ENCODE results near the gene GRIN2C. TPM values are rescaled to one million over a fixed set of nuclear protein-coding genes. Genes with fewer than 3 reads are reported as not detected.

The GRIN2C gene
- total and polyA plus RNA-seq, 9 of the 15 experiments (the other 6 are each of a cell fraction or from before 2014, with no cell fraction given): under 0.01 to 0.33 (median 0.10) TPM; not detected in 2

GRCh38 chr17:74892974-74893911 is 33.6 kb upstream of the GRIN2C start, which contains the start of gene FADS6:
TSS of gene FADS6 (minus strand) at chr17:74893633. CDS start at chr17:74893595, 38 bp downstream.
- Histone ChIP-seq H3K9me1 (ENCODE audit: control insufficient read depth, insufficient read depth, low read length) (no peaks in the 10 kb centered on the region), H3K79me2 (ENCODE audit: control insufficient read depth, insufficient read depth, low read length) (no peaks in the 10 kb centered on the region), H3K4me1 (replicated peaks in 1 of 2; ENCODE audit: control insufficient read depth in 2 of 2, insufficient read depth in 2 of 2, low read length in 2 of 2) (peaks cover 0 to 22% of the 10 kb centered on the region in 2 experiments; a peak in 2 of 5 replicates), H3K9me3 (replicated peaks; ENCODE audit: control insufficient read depth, insufficient read depth, low read depth, low read length) (no peaks in the 10 kb centered on the region), H3K27me3 (ENCODE audit: control insufficient read depth in 2 of 2, insufficient read depth in 2 of 2, low read length in 2 of 2) (peaks cover 22 to 49% of the 10 kb centered on the region in 2 experiments; a peak in 4 of 5 replicates), H2AFZ (ENCODE audit: low read depth, low read length) (0 out of 2 replicates have a peak within 1 kb of the TSS, but pooled peaks have one; percentile 38), H3K27ac (ENCODE audit: extremely low read depth, low read depth, low read length) (no peak within 1 kb of the TSS), H3K4me2 (ENCODE audit: insufficient read depth, low read length) (peak within 1 kb of the TSS; percentile 37), H3K36me3 (ENCODE audit: control insufficient read depth, insufficient read depth, low read length) (no peaks in the 10 kb centered on the region), H4K20me1 (replicated peaks; ENCODE audit: control insufficient read depth, insufficient read depth, low read length) (peaks cover 8% of the 10 kb centered on the region; the same call in 1 of the 2 replicates), H3K9ac (ENCODE audit: insufficient read depth in 1 of 2, low read depth in 2 of 2, low read length in 2 of 2) (peak within 1 kb of the TSS in 1 of 2 experiments; percentile 65; a peak in 2 of 4 replicates), H3K4me3 (0 out of 2 replicates have a peak within 1 kb of the TSS, but pooled peaks have one; percentile 13)
- BruUV-seq (replicated peaks): no TSS peak
- peak; percentile 81 for ATAC-seq
- POLR2A ChIA-PET: interaction anchor here (0.6 to 1.7 kb wide), 5 partner anchors 13 to 1298 kb away, joined by 3 to 8 read pairs (median 3); no protein-coding TSS in a partner anchor
- CTCF ChIA-PET (ENCODE audit: low intra/inter-chr PET ratio): interaction anchor here (0.6 kb wide), 2 partner anchors 17 to 362 kb away, joined by 3 read pairs; partner anchors contain the start of gene CD300LB
- no peak for FAIRE-seq
- TF ChIP-seq SP1 (CRISPR knock-in tag; IDR thresholded peaks at IDR 0.05): no peak
- peak; percentile 29; the same call in 1 of the 2 replicates for TF ChIP-seq USF1 (CRISPR knock-in tag; IDR thresholded peaks at IDR 0.05)
- no peak for TF ChIP-seq NR2C2 (CRISPR knock-in tag; IDR thresholded peaks at IDR 0.05)
- TF ChIP-seq NR2C2 (tag; IDR thresholded peaks at IDR 0.05): peak; percentile 74
- no peak for TF ChIP-seq IFI16 (CRISPR knock-in tag; IDR thresholded peaks at IDR 0.05)
- TF ChIP-seq L3MBTL2 (IDR thresholded peaks at IDR 0.05): 0 out of 2 replicates have a peak, but pooled peaks have one; percentile 41
- TF ChIP-seq SAFB (IDR thresholded peaks at IDR 0.05; ENCODE audit: borderline replicate concordance, low read depth, low read length): peak; percentile 65; the same call in 1 of the 2 replicates
- no peak for TF ChIP-seq CCAR2 (IDR thresholded peaks at IDR 0.05; ENCODE audit: low read depth, low read length)
- no peak for TF ChIP-seq NFE2L1 (tag; IDR thresholded peaks at IDR 0.05; ENCODE audit: borderline replicate concordance, low read depth)
- TF ChIP-seq EGR1 (conservative IDR thresholded peaks at IDR 0.05): 0 out of 2 replicates have a peak, but pooled peaks have one; percentile 8
- WGBS (ENCODE audit: insufficient coverage, low coverage, missing lambda C conversion rate): 14% methylated on average over 31 of the region's 86 CpGs
- DNase-seq (ENCODE audit: extremely low read depth in 1 of 4, low spot score in 3 of 4): peak in 2 of 4 experiments; percentile 75 to 77
- intact Hi-C loops (cut with micrococcal nuclease) (no loop called here), in situ Hi-C loops (cut with MboI) (no loop called here)

Data from K562 (cell line).